HCT116 (cell line): Measurements from ENCODE around the gene IGFLR1.

Experiments
- CEBPB ChIP-seq: IDR thresholded peaks from 2 replicates; pipeline ENCODE4 v1.6.1; 2012; ENCODE audit warnings: low read depth
- POLR2A ChIP-seq: IDR thresholded peaks from 2 replicates; pipeline ENCODE4 v1.7.0; 2011; ENCODE audit warnings: borderline replicate concordance; ENCODE audit not compliant: insufficient read depth, insufficient read length; ENCODE audit errors: extremely low read depth
- POLR2AphosphoS5 ChIP-seq: IDR thresholded peaks from 2 replicates; pipeline ENCODE4 v1.6.1; 2011; ENCODE audit warnings: mild to moderate bottlenecking, low read depth, low read length, moderate library complexity
- SRF ChIP-seq: IDR thresholded peaks from 2 replicates; pipeline ENCODE4 v1.6.1; 2012; ENCODE audit warnings: low read depth

DNA sequence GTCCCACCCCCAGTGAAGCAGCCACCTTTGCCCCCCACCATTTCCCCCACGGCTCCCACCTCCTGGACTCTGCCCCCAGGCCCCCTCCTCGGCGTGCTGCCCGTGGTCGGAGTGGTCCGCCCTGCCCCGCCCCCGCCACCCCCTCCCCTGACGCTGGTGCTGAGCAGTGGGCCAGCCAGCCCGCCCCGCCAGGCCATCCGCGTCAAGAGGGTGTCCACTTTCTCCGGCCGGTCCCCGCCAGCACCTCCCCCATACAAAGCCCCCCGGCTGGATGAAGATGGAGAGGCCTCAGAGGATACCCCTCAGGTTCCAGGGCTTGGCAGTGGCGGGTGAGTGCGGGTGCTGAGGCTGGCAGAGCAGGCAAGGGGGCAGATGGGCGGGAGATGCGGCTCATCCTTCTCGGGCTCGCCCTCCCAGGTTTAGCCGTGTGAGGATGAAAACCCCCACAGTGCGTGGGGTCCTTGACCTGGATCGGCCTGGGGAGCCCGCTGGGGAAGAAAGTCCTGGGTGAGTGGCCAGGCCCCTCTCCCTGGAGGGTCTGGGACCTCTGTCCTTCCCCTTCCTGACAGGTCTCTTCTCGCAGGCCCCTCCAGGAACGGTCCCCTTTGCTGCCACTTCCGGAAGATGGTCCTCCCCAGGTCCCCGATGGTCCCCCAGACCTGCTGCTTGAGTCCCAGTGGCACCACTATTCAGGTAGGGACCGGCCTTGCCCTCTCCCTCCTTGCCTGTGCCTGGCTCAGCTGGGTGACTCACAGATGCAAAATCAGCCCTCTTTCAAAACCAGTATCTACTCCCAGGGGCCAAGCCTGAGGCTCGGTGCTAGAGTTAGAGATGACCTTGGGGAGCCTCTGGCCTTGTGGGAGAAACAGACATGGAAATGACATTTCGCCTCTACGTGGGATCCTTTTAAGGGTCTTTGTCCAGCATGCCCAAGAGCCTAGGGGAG, 8.8 kb downstream of the IGFLR1 start:
- no peak for TF ChIP-seq POLR2AphosphoS5
- no peak for TF ChIP-seq CEBPB
- TF ChIP-seq SRF, result no peak
- no peak for TF ChIP-seq POLR2A
